CD4-positive, alpha-beta memory T cell (primary cell): ENCODE measurements around the gene POTEI. TPM values are rescaled to one million over a fixed set of nuclear protein-coding genes. Genes with fewer than 3 reads are reported as not detected.
"Not testable (repeated sequence)": the region's sequence is repeated elsewhere in the genome, so short reads cannot be mapped to it uniquely, and the experiment has no call there.

Experiments used
- CTCF ChIA-PET: fragments of 350-600 bp; sonication (Branson Sonifier 250); formaldehyde crosslinking; loops from one replicate; lab custom pipeline; 2021; ENCODE audit warnings: inconsistent platforms; ENCODE audit not compliant: partially characterized antibody; lab: Charles Lee
- POLR2A ChIA-PET: fragments of 350-600 bp; sonication (Branson Sonifier 250); formaldehyde crosslinking; loops from one replicate; lab custom pipeline; 2021; ENCODE audit not compliant: partially characterized antibody; lab: Charles Lee
- DNase-seq, 5 donors: peaks; one replicate each; pipeline versions ENCODE4 v3.0.0 to v3.0.0-alpha.2; 2020 to 2022; ENCODE audit warnings: mixed read lengths in 1 of 5
- H3K27ac ChIP-seq: one replicate; pipeline ENCODE4 v1.7.0; 2013; ENCODE audit warnings: low read depth, low read length
- H3K27me3 ChIP-seq: 2 replicates; pipeline ENCODE4 v1.7.0; 2013; ENCODE audit warnings: mild to moderate bottlenecking, low read length, moderate library complexity; ENCODE audit not compliant: insufficient read depth
- H3K36me3 ChIP-seq: 2 replicates; pipeline ENCODE4 v1.7.0; 2013; ENCODE audit warnings: mild to moderate bottlenecking, low read length, moderate library complexity; ENCODE audit not compliant: insufficient read depth
- H3K4me1 ChIP-seq: 2 replicates; pipeline ENCODE4 v1.7.0; 2013; ENCODE audit warnings: mild to moderate bottlenecking, low read length, moderate library complexity; ENCODE audit not compliant: insufficient read depth
- H3K4me3 ChIP-seq, 2 donors: one replicate each; pipeline ENCODE4 v1.7.0; 2013; ENCODE audit warnings: low read length in 2 of 2, mild to moderate bottlenecking in 1 of 2
- H3K9me3 ChIP-seq, 2 donors: one replicate each; pipeline ENCODE4 v1.7.0; 2013; ENCODE audit warnings: low read length in 2 of 2, control low read depth in 1 of 2; ENCODE audit not compliant: control insufficient read depth in 1 of 2
- H3K27ac Mint-ChIP-seq, 7 donors: one replicate each; pipeline ENCODE4 v1.8.0; 2020 to 2021; ENCODE audit warnings: mixed read lengths in 7 of 7, mild to moderate bottlenecking in 6 of 7, inconsistent platforms in 3 of 7, moderate library complexity in 3 of 7
- H3K27me3 Mint-ChIP-seq, 2 donors: one replicate each; pipeline ENCODE4 v1.8.0; 2020 to 2021; ENCODE audit warnings: mixed read lengths in 2 of 2
- H3K36me3 Mint-ChIP-seq, 2 donors: one replicate each; pipeline ENCODE4 v1.8.0; 2020 to 2021; ENCODE audit warnings: mixed read lengths in 2 of 2, inconsistent platforms in 1 of 2, mild to moderate bottlenecking in 1 of 2
- H3K4me1 Mint-ChIP-seq, 4 donors: one replicate each; pipeline ENCODE4 v1.8.0; 2020 to 2021; ENCODE audit warnings: mixed read lengths in 4 of 4, mild to moderate bottlenecking in 1 of 4
- H3K4me3 Mint-ChIP-seq, 8 donors: one replicate each; pipeline ENCODE4 v1.8.0; 2020 to 2021; ENCODE audit warnings: mixed read lengths in 8 of 8, mild to moderate bottlenecking in 7 of 8, moderate library complexity in 6 of 8, inconsistent platforms in 3 of 8
- H3K9me3 Mint-ChIP-seq, 8 donors: one replicate each; pipeline ENCODE4 v1.8.0; 2020 to 2021; ENCODE audit warnings: mixed read lengths in 8 of 8, mild to moderate bottlenecking in 5 of 8, inconsistent platforms in 3 of 8, moderate library complexity in 1 of 8
- intact Hi-C: fragments of 100-400 bp; cut with micrococcal nuclease; formaldehyde crosslinking; loops from one replicate; pipeline ENCODE4 v1.15.1; 2023
- polyA plus RNA-seq, 2 donors: library from polyadenylated mRNA; unstranded; fragments of 300-500 nt; fragmentation: Illumina TruSeq; gene quantifications; one replicate each; pipeline ENCODE4 v1.2.3, GENCODE V29; 2021
- total RNA-seq, 2 experiments: library from RNA; stranded (reverse); gene quantifications; one replicate each; pipeline ENCODE4 v1.2.3, GENCODE V29; 2021

Gene POTEI
- total RNA-seq (not detected), polyA plus RNA-seq (not detected)

GRCh38 chr2:130509228-130509627, at the start of gene POTEI:
Gene POTEI, minus strand, starts transcription at chr2:130509328. Its CDS starts 93 bp downstream, at chr2:130509235.
- DNase-seq, H3K27ac Mint-ChIP-seq, H3K27ac ChIP-seq, CTCF ChIA-PET, intact Hi-C loops, POLR2A ChIA-PET, H3K36me3 Mint-ChIP-seq, H3K27me3 Mint-ChIP-seq, H3K4me1 ChIP-seq, H3K4me1 Mint-ChIP-seq, H3K9me3 Mint-ChIP-seq, H3K9me3 ChIP-seq, H3K4me3 Mint-ChIP-seq, H3K27me3 ChIP-seq, H3K4me3 ChIP-seq, H3K36me3 ChIP-seq: not testable (repeated sequence)

GRCh38 chr2:130556441-130556840, 47.3 kb upstream of the POTEI start:
- H3K36me3 Mint-ChIP-seq, H3K9me3 Mint-ChIP-seq, H3K27ac Mint-ChIP-seq, H3K27ac ChIP-seq, H3K4me3 Mint-ChIP-seq, H3K36me3 ChIP-seq, POLR2A ChIA-PET, intact Hi-C loops, H3K27me3 ChIP-seq, CTCF ChIA-PET, H3K4me1 Mint-ChIP-seq, H3K9me3 ChIP-seq, H3K27me3 Mint-ChIP-seq, DNase-seq, H3K4me3 ChIP-seq, H3K4me1 ChIP-seq: not testable (repeated sequence)

- H3K4me1 Mint-ChIP-seq, H3K27me3 ChIP-seq, H3K36me3 Mint-ChIP-seq, H3K4me3 ChIP-seq, CTCF ChIA-PET, H3K27me3 Mint-ChIP-seq, intact Hi-C loops, H3K9me3 ChIP-seq, POLR2A ChIA-PET, H3K9me3 Mint-ChIP-seq, H3K27ac Mint-ChIP-seq, DNase-seq, H3K4me3 Mint-ChIP-seq, H3K27ac ChIP-seq, H3K4me1 ChIP-seq, H3K36me3 ChIP-seq: not testable (repeated sequence)
Observed at GRCh38 chr2:130554178-130554577, 45.0 kb upstream of the POTEI start.

- H3K27ac ChIP-seq, H3K36me3 ChIP-seq, CTCF ChIA-PET, DNase-seq, H3K4me3 ChIP-seq, POLR2A ChIA-PET, H3K4me3 Mint-ChIP-seq, H3K4me1 ChIP-seq, H3K27me3 Mint-ChIP-seq, intact Hi-C loops, H3K36me3 Mint-ChIP-seq, H3K9me3 Mint-ChIP-seq, H3K27ac Mint-ChIP-seq, H3K27me3 ChIP-seq, H3K4me1 Mint-ChIP-seq, H3K9me3 ChIP-seq: not testable (repeated sequence)
Observed at GRCh38 chr2:130549475-130549874, 40.3 kb upstream of the POTEI start.

- H3K36me3 ChIP-seq, CTCF ChIA-PET, H3K27me3 ChIP-seq, H3K27ac Mint-ChIP-seq, H3K27ac ChIP-seq, intact Hi-C loops, DNase-seq, H3K4me3 ChIP-seq, H3K9me3 ChIP-seq, H3K27me3 Mint-ChIP-seq, H3K36me3 Mint-ChIP-seq, H3K4me1 Mint-ChIP-seq, H3K9me3 Mint-ChIP-seq, POLR2A ChIA-PET, H3K4me3 Mint-ChIP-seq, H3K4me1 ChIP-seq: not testable (repeated sequence)
Observed at GRCh38 chr2:130548418-130548817, 39.3 kb upstream of the POTEI start.

- CTCF ChIA-PET, H3K4me1 Mint-ChIP-seq, H3K36me3 Mint-ChIP-seq: not testable (repeated sequence)
Observed at GRCh38 chr2:130544978-130545377, 35.9 kb upstream of the POTEI start.

GRCh38 chr2:130543785-130544528, 34.8 kb upstream of the POTEI start:
- H3K4me3 Mint-ChIP-seq, H3K27me3 Mint-ChIP-seq, H3K9me3 ChIP-seq, H3K4me3 ChIP-seq, H3K4me1 ChIP-seq, DNase-seq, H3K27ac Mint-ChIP-seq, POLR2A ChIA-PET, intact Hi-C loops, H3K9me3 Mint-ChIP-seq, H3K4me1 Mint-ChIP-seq, H3K27me3 ChIP-seq, H3K36me3 ChIP-seq, CTCF ChIA-PET, H3K27ac ChIP-seq, H3K36me3 Mint-ChIP-seq: not testable (repeated sequence)

More at GRCh38 chr2:130544978-130545377, 35.9 kb upstream of the POTEI start:
- intact Hi-C loops, H3K36me3 ChIP-seq, H3K9me3 Mint-ChIP-seq, DNase-seq, H3K4me3 ChIP-seq, POLR2A ChIA-PET, H3K27me3 Mint-ChIP-seq, H3K4me1 ChIP-seq, H3K9me3 ChIP-seq, H3K4me3 Mint-ChIP-seq, H3K27ac Mint-ChIP-seq, H3K27ac ChIP-seq, H3K27me3 ChIP-seq: not testable (repeated sequence)

- CTCF ChIA-PET, DNase-seq, H3K36me3 ChIP-seq, H3K4me1 ChIP-seq, intact Hi-C loops, H3K9me3 ChIP-seq, POLR2A ChIA-PET, H3K36me3 Mint-ChIP-seq, H3K4me3 ChIP-seq, H3K4me3 Mint-ChIP-seq, H3K27ac Mint-ChIP-seq, H3K27me3 ChIP-seq, H3K9me3 Mint-ChIP-seq, H3K27me3 Mint-ChIP-seq, H3K27ac ChIP-seq, H3K4me1 Mint-ChIP-seq: not testable (repeated sequence)
Observed at GRCh38 chr2:130542789-130543188, 33.7 kb upstream of the POTEI start.
